SK-N-SH treated with all-trans-retinoic acid at 6 μM for 48 hours (cell line): Measurements from ENCODE around the gene KRTAP10-3.

Source experiments
- ATAC-seq: fragments of 200-7000 bp; cut with Tn5 transposase; 3 replicates; pipeline ENCODE4 v1.9.1; 2020; ENCODE audit warnings: mild to moderate bottlenecking, moderate library complexity
- ARNTL ChIP-seq: fragments of 450-650 bp; formaldehyde crosslinking; IDR thresholded peaks from 2 replicates; pipeline ENCODE4 v1.5.0; 2020; ENCODE audit warnings: low read depth, mild to moderate bottlenecking, moderate library complexity, borderline replicate concordance
- BACH2 ChIP-seq: fragments of 250-450 bp; sonication (Bioruptor Pico); IDR thresholded peaks from 2 replicates; pipeline ENCODE4 v1.9.0; 2021; ENCODE audit warnings: mild to moderate bottlenecking, borderline replicate concordance
- CSDC2 ChIP-seq: fragments of 250-450 bp; sonication (Bioruptor Pico); IDR thresholded peaks from 2 replicates; pipeline ENCODE4 v1.5.0; 2020; ENCODE audit warnings: mild to moderate bottlenecking, moderate library complexity
- ESRRG ChIP-seq: fragments of 250-450 bp; sonication (Bioruptor Pico); IDR thresholded peaks from 2 replicates; pipeline ENCODE4 v1.6.1; 2021; ENCODE audit warnings: mild to moderate bottlenecking
- GLIS3 ChIP-seq: fragments of 250-450 bp; sonication (Bioruptor Pico); IDR thresholded peaks from 2 replicates; pipeline ENCODE4 v1.5.0; 2020; ENCODE audit warnings: mild to moderate bottlenecking, moderate library complexity
- ISL1 ChIP-seq: fragments of 250-450 bp; sonication (Bioruptor Pico); IDR thresholded peaks from 2 replicates; pipeline ENCODE4 v2.1.2; 2022; ENCODE audit warnings: mild to moderate bottlenecking, moderate library complexity
- OSR1 ChIP-seq: fragments of 250-450 bp; sonication (Bioruptor Pico); IDR thresholded peaks from 2 replicates; pipeline ENCODE4 v1.8.0; 2022; ENCODE audit warnings: moderate library complexity, mild to moderate bottlenecking, inconsistent platforms
- RARB ChIP-seq: fragments of 250-450 bp; sonication (Bioruptor Pico); IDR thresholded peaks from 2 replicates; pipeline ENCODE4 v1.8.0; 2021; ENCODE audit warnings: mild to moderate bottlenecking, moderate library complexity
- SNAI2 ChIP-seq: fragments of 250-450 bp; sonication (Bioruptor Pico); IDR thresholded peaks from 2 replicates; pipeline ENCODE4 v1.5.0; 2020; ENCODE audit warnings: mild to moderate bottlenecking, moderate library complexity
- TCF4 ChIP-seq: fragments of 250-450 bp; sonication (Bioruptor Pico); IDR thresholded peaks from 2 replicates; pipeline ENCODE4 v1.8.0; 2021; ENCODE audit warnings: mild to moderate bottlenecking, moderate library complexity, borderline replicate concordance
- TOX ChIP-seq: fragments of 250-450 bp; sonication (Bioruptor Pico); IDR thresholded peaks from 2 replicates; pipeline ENCODE4 v1.8.0; 2021; ENCODE audit warnings: mild to moderate bottlenecking, moderate library complexity, borderline replicate concordance
- ZC3H10 ChIP-seq: fragments of 250-450 bp; sonication (Bioruptor Pico); IDR thresholded peaks from 2 replicates; pipeline ENCODE4 v1.5.1; 2021; ENCODE audit warnings: mild to moderate bottlenecking, moderate library complexity
- ZFP3 ChIP-seq: fragments of 250-450 bp; sonication (Bioruptor Pico); IDR thresholded peaks from 2 replicates; pipeline ENCODE4 v1.5.0; 2020; ENCODE audit warnings: mild to moderate bottlenecking, moderate library complexity
- ZFP30 ChIP-seq: fragments of 450-650 bp; formaldehyde crosslinking; IDR thresholded peaks from 2 replicates; pipeline ENCODE4 v1.5.0; 2022; ENCODE audit warnings: mild to moderate bottlenecking, moderate library complexity
- ZNF8 ChIP-seq: fragments of 450-650 bp; formaldehyde crosslinking; IDR thresholded peaks from 2 replicates; pipeline ENCODE4 v1.5.0; 2020; ENCODE audit warnings: mild to moderate bottlenecking, moderate library complexity
- TF ChIP-seq, protein P1 (sequence below): fragments of 250-450 bp; sonication (Bioruptor Pico); IDR thresholded peaks from 2 replicates; pipeline ENCODE4 v1.5.1; 2021; ENCODE audit warnings: mild to moderate bottlenecking, moderate library complexity
- TF ChIP-seq, protein P2 (sequence below): fragments of 250-450 bp; sonication (Bioruptor Pico); IDR thresholded peaks from 2 replicates; pipeline ENCODE4 v1.8.0; 2021; ENCODE audit warnings: low read depth, mild to moderate bottlenecking, moderate library complexity, borderline replicate concordance
- TF ChIP-seq, protein P3 (sequence below): fragments of 250-450 bp; sonication (Bioruptor Pico); IDR thresholded peaks from 2 replicates; pipeline ENCODE4 v1.5.1; 2020; ENCODE audit warnings: low read depth, mild to moderate bottlenecking, moderate library complexity
- TF ChIP-seq, protein P4 (sequence below): fragments of 250-450 bp; sonication (Bioruptor Pico); IDR thresholded peaks from 2 replicates; pipeline ENCODE4 v1.5.0; 2020; ENCODE audit warnings: mild to moderate bottlenecking, moderate library complexity

The KRTAP10-3 gene

DNA sequence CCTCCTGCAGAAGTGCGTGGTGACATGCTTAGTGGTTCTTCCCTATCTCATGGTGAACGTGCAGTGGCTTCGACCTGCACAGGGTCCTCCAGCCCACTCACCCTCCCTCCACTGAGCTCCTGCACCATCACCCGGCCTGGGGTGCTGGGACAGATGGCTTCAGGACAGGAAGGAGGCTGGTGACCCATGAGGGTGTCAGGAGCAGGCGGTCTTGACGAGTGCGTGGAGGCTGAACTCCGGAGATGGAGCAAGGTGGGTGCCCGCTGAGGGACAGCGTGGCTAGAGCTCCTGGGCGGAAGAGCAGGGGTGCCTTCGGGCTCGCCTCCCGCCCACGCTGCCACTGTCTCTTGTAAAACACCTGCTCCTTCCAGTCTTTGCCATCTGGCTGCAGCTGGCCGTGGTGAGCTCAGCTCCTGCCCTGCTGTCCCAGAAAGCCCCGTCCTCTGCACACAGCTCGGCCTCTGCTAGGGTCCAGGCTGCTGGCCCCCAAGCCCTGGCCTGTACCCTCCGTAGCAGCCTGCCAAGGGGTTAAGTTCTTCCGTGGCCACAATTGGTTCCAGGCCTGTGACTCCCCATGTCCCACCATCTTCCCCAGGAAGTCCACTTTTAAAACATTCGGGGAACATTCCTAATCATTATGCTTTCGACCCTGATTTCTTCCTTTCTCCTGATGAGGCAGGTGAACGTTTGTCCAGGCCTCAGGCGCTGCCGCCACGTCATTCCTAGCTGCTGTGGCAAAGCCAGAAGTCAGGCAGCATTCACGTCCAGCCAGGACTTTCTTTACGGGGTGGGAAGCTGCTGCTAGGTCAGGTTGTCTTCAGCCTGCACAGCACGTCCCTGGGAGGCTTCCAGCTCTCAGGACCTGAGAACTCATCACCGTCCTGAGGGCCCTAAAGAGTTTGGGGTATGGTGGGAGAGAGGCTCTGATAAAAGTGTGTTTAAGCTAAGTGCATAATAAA lies 26.7 kb downstream of the KRTAP10-3 start:
- no peak for ATAC-seq
- TF ChIP-seq OSR1 (CRISPR knock-in tag) (no peak), ZFP3 (no peak), TOX (no peak), BACH2 (CRISPR knock-in tag) (no peak), TCF4 (CRISPR knock-in tag) (no peak)
- TF ChIP-seq, protein P1, sequence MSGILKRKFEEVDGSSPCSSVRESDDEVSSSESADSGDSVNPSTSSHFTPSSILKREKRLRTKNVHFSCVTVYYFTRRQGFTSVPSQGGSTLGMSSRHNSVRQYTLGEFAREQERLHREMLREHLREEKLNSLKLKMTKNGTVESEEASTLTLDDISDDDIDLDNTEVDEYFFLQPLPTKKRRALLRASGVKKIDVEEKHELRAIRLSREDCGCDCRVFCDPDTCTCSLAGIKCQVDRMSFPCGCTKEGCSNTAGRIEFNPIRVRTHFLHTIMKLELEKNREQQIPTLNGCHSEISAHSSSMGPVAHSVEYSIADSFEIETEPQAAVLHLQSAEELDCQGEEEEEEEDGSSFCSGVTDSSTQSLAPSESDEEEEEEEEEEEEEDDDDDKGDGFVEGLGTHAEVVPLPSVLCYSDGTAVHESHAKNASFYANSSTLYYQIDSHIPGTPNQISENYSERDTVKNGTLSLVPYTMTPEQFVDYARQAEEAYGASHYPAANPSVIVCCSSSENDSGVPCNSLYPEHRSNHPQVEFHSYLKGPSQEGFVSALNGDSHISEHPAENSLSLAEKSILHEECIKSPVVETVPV (CRISPR knock-in tag) = no peak

DNA sequence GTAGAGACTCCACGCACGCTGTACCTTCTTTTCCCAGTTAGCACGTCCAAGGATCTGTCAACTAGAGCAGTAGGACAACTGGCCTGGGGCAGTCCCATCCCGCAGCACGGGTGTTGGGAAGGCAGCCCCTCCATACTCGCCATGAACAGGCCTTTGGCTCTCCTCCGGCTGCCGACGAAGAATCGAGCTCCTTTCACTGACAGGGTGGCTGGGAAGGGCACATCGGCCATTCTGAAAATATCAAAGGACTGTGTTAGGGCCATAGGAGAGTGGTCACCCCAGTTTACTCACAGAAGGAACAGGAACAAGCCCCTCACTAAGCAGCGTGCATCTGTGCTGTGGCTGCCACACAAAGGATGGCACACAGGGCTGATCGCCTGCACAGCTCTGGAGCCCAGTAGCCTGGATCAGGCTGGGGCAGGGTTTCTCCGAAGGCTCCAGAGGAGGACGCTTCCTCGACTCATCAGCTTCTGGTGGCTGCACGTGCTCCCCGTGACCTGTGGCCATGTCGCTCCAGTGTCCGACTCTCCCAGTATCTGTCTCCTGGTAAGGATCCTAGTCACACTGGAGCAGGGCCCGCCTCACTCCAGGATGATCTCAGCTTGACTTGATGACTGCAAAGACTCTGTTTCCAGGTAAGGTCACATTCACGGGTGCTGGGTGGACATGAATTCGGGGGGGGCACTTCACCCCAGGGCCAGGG lies 27.5 kb downstream of the KRTAP10-3 start:
- no peak for TF ChIP-seq ARNTL (CRISPR knock-in tag)
- TF ChIP-seq, protein P1 (CRISPR knock-in tag) = no peak
- TF ChIP-seq TCF4 (CRISPR knock-in tag) = no peak
- no peak for TF ChIP-seq GLIS3 (CRISPR knock-in tag)
- no peak for TF ChIP-seq TOX
- TF ChIP-seq BACH2 (CRISPR knock-in tag) = no peak
- TF ChIP-seq, protein P2, sequence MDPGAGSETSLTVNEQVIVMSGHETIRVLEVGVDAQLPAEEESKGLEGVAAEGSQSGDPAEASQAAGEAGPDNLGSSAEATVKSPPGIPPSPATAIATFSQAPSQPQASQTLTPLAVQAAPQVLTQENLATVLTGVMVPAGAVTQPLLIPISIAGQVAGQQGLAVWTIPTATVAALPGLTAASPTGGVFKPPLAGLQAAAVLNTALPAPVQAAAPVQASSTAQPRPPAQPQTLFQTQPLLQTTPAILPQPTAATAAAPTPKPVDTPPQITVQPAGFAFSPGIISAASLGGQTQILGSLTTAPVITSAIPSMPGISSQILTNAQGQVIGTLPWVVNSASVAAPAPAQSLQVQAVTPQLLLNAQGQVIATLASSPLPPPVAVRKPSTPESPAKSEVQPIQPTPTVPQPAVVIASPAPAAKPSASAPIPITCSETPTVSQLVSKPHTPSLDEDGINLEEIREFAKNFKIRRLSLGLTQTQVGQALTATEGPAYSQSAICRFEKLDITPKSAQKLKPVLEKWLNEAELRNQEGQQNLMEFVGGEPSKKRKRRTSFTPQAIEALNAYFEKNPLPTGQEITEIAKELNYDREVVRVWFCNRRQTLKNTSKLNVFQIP (CRISPR knock-in tag) = no peak
- TF ChIP-seq, protein P3, sequence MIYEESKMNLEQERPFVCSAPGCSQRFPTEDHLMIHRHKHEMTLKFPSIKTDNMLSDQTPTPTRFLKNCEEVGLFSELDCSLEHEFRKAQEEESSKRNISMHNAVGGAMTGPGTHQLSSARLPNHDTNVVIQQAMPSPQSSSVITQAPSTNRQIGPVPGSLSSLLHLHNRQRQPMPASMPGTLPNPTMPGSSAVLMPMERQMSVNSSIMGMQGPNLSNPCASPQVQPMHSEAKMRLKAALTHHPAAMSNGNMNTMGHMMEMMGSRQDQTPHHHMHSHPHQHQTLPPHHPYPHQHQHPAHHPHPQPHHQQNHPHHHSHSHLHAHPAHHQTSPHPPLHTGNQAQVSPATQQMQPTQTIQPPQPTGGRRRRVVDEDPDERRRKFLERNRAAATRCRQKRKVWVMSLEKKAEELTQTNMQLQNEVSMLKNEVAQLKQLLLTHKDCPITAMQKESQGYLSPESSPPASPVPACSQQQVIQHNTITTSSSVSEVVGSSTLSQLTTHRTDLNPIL = no peak
- no peak for TF ChIP-seq SNAI2 (CRISPR knock-in tag)
- no peak for TF ChIP-seq ZNF8 (CRISPR knock-in tag)
- TF ChIP-seq ZFP30 (CRISPR knock-in tag) = no peak
- TF ChIP-seq ESRRG (CRISPR knock-in tag) = no peak
- TF ChIP-seq ZC3H10 = no peak
- TF ChIP-seq ISL1 (CRISPR knock-in tag) = no peak
- TF ChIP-seq, protein P4, sequence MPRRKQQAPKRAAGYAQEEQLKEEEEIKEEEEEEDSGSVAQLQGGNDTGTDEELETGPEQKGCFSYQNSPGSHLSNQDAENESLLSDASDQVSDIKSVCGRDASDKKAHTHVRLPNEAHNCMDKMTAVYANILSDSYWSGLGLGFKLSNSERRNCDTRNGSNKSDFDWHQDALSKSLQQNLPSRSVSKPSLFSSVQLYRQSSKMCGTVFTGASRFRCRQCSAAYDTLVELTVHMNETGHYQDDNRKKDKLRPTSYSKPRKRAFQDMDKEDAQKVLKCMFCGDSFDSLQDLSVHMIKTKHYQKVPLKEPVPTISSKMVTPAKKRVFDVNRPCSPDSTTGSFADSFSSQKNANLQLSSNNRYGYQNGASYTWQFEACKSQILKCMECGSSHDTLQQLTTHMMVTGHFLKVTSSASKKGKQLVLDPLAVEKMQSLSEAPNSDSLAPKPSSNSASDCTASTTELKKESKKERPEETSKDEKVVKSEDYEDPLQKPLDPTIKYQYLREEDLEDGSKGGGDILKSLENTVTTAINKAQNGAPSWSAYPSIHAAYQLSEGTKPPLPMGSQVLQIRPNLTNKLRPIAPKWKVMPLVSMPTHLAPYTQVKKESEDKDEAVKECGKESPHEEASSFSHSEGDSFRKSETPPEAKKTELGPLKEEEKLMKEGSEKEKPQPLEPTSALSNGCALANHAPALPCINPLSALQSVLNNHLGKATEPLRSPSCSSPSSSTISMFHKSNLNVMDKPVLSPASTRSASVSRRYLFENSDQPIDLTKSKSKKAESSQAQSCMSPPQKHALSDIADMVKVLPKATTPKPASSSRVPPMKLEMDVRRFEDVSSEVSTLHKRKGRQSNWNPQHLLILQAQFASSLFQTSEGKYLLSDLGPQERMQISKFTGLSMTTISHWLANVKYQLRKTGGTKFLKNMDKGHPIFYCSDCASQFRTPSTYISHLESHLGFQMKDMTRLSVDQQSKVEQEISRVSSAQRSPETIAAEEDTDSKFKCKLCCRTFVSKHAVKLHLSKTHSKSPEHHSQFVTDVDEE (CRISPR knock-in tag) = no peak
- TF ChIP-seq ZFP3 = no peak
- TF ChIP-seq CSDC2 (CRISPR knock-in tag) = no peak
- no peak for TF ChIP-seq RARB
- no peak for TF ChIP-seq OSR1 (CRISPR knock-in tag)
- ATAC-seq = no peak
